Neuronal stem cell (in vitro differentiated cells): ENCODE results near the gene SLC22A4.

Experiments
- DNase-seq: peaks from one replicate; pipeline ENCODE4 v3.0.0-alpha.2; 2013; ENCODE audit warnings: low spot score
- H2AFZ ChIP-seq: one replicate; pipeline ENCODE4 v1.6.1; 2013; ENCODE audit warnings: mild to moderate bottlenecking, low read length, inconsistent platforms
- H2AK5ac ChIP-seq: 2 replicates; pipeline ENCODE4 v1.6.1; 2013; ENCODE audit warnings: low read depth, mild to moderate bottlenecking, inconsistent platforms, low read length, moderate library complexity, mixed read lengths
- H2BK120ac ChIP-seq: 2 replicates; pipeline ENCODE4 v1.6.1; 2013; ENCODE audit warnings: low read depth, mild to moderate bottlenecking, inconsistent platforms, low read length, moderate library complexity, mixed read lengths
- H2BK12ac ChIP-seq: one replicate; pipeline ENCODE4 v1.6.1; 2013; ENCODE audit warnings: low read length, inconsistent platforms
- H2BK15ac ChIP-seq: 2 replicates; pipeline ENCODE4 v1.6.1; 2013; ENCODE audit warnings: mild to moderate bottlenecking, low read length, inconsistent platforms, mixed read lengths
- H2BK5ac ChIP-seq: one replicate; pipeline ENCODE4 v1.6.1; 2013; ENCODE audit warnings: inconsistent platforms, mild to moderate bottlenecking, low read length, moderate library complexity
- H3K14ac ChIP-seq: one replicate; pipeline ENCODE4 v1.6.1; 2013; ENCODE audit warnings: low read length, inconsistent platforms
- H3K18ac ChIP-seq: 2 replicates; pipeline ENCODE4 v1.6.1; 2013; ENCODE audit warnings: low read length, inconsistent platforms
- H3K23ac ChIP-seq: 2 replicates; pipeline ENCODE4 v1.6.1; 2013; ENCODE audit warnings: low read depth, mild to moderate bottlenecking, mixed read lengths, low read length, inconsistent platforms; ENCODE audit not compliant: poor library complexity
- H3K27ac ChIP-seq: replicated peaks from 3 replicates; pipeline ENCODE4 v1.5.1; 2013; ENCODE audit warnings: low read length, inconsistent platforms
- H3K27me3 ChIP-seq, 3 experiments: 2 replicates each; pipeline ENCODE4 v1.6.1; 2013; ENCODE audit warnings: low read length in 3 of 3, mild to moderate bottlenecking in 2 of 3, inconsistent platforms in 1 of 3, low read depth in 1 of 3, mixed read lengths in 1 of 3, moderate library complexity in 1 of 3; ENCODE audit not compliant: control insufficient read depth in 3 of 3, insufficient read depth in 3 of 3
- H3K36me3 ChIP-seq, 2 donors: replicated peaks in 1 of 2; 2 replicates each; pipeline ENCODE4 v1.6.1; 2013; ENCODE audit warnings: low read length in 2 of 2; ENCODE audit not compliant: control insufficient read depth in 2 of 2, insufficient read depth in 2 of 2
- H3K4ac ChIP-seq: 2 replicates; pipeline ENCODE4 v1.6.1; 2013; ENCODE audit warnings: inconsistent platforms, mild to moderate bottlenecking, low read length, moderate library complexity
- H3K4me1 ChIP-seq, 2 donors: 1 replicate in 1 of 2; 2 replicates in 1 of 2; pipeline ENCODE4 v1.6.1; 2013; ENCODE audit warnings: low read length in 2 of 2, low read depth in 1 of 2; ENCODE audit not compliant: control insufficient read depth in 2 of 2, insufficient read depth in 1 of 2
- H3K4me2 ChIP-seq: one replicate; pipeline ENCODE4 v1.6.1; 2013; ENCODE audit warnings: mild to moderate bottlenecking, low read length, inconsistent platforms; ENCODE audit not compliant: insufficient read depth, poor library complexity, severe bottlenecking
- H3K4me3 ChIP-seq, 2 donors: 2 replicates each; pipeline ENCODE4 v1.5.1; 2013; ENCODE audit warnings: low read length in 2 of 2, mild to moderate bottlenecking in 2 of 2, inconsistent platforms in 1 of 2, moderate library complexity in 1 of 2
- H3K79me1 ChIP-seq: one replicate; pipeline ENCODE4 v1.6.1; 2013; ENCODE audit warnings: low read depth, mild to moderate bottlenecking, inconsistent platforms, low read length, moderate library complexity
- H3K9ac ChIP-seq: one replicate; pipeline ENCODE4 v1.6.1; 2013; ENCODE audit warnings: mild to moderate bottlenecking, low read depth, low read length, inconsistent platforms; ENCODE audit not compliant: poor library complexity
- H3K9me3 ChIP-seq, 2 donors: replicated peaks in 1 of 2; 2 replicates each; pipeline versions ENCODE3 to v1.6.1; 2013; ENCODE audit warnings: low read length in 2 of 2, mild to moderate bottlenecking in 2 of 2, inconsistent platforms in 1 of 2, low read depth in 1 of 2, mixed read lengths in 1 of 2, moderate library complexity in 1 of 2; ENCODE audit not compliant: control insufficient read depth in 2 of 2, insufficient read depth in 1 of 2
- H4K8ac ChIP-seq: one replicate; pipeline ENCODE4 v1.6.1; 2013; ENCODE audit warnings: low read depth, mild to moderate bottlenecking, inconsistent platforms, low read length, moderate library complexity
- H4K91ac ChIP-seq: one replicate; pipeline ENCODE4 v1.6.1; 2013; ENCODE audit warnings: low read length, low read depth, mild to moderate bottlenecking, inconsistent platforms; ENCODE audit not compliant: poor library complexity
- WGBS, 2 donors: extraction: QIAGEN DNeasy Blood & Tissue Kit; methylation state at CpG; one replicate each; pipeline ENCODE4 v1.1.7; 2013; ENCODE audit warnings: missing lambda C conversion rate in 2 of 2, mixed read lengths in 1 of 2; ENCODE audit not compliant: insufficient read length in 2 of 2, insufficient replicate concordance in 1 of 2; ENCODE audit errors: extremely low coverage in 2 of 2; 5-methylcytosine and 5-hydroxymethylcytosine counted together

SLC22A4 gene

GRCh38 chr5:132277971-132278853, 16.0 kb upstream of the SLC22A4 start:
- Histone ChIP-seq H3K4me3 (no peak overlapping the region), H3K9ac (no peak overlapping the region), H3K23ac (no peak overlapping the region), H3K27ac (no peak overlapping the region), H2BK15ac (no peak overlapping the region), H3K14ac (no peak overlapping the region), H2BK120ac (no peak overlapping the region), H2BK12ac (no peak overlapping the region), H3K79me1 (no peaks in the 10 kb centered on the region), H3K4me2 (no peak overlapping the region), H4K8ac (no peak overlapping the region), H3K4me1 (peaks cover 6 to 8% of the 10 kb centered on the region in 2 donors), H2AK5ac (no peak overlapping the region), H3K27me3 (no peaks in the 10 kb centered on the region), H2AFZ (peak overlapping the region; percentile 40), H3K18ac (no peak overlapping the region), H3K9me3 (peaks cover 0 to 2% of the 10 kb centered on the region in 2 donors), H3K36me3 (no peaks in the 10 kb centered on the region), H2BK5ac (no peak overlapping the region), H3K4ac (no peak overlapping the region), H4K91ac (no peak overlapping the region)
- no CpG with 5 or more reads among the region's 6 CpGs for WGBS, 2 donors
- DNase-seq = no peak

GRCh38 chr5:132279801-132280200, 14.4 kb upstream of the SLC22A4 start:
- H3K14ac ChIP-seq = no peak overlapping the region

GRCh38 chr5:132280371-132281240, 13.6 kb upstream of the SLC22A4 start:
- Histone ChIP-seq H3K36me3 (no peaks in the 10 kb centered on the region), H2AK5ac (no peak overlapping the region)

More at GRCh38 chr5:132279801-132280200, 14.4 kb upstream of the SLC22A4 start:
- no peak overlapping the region for H2BK12ac ChIP-seq
- no peak overlapping the region for H3K23ac ChIP-seq
- no peak overlapping the region for H2AFZ ChIP-seq
- H3K9ac ChIP-seq = no peak overlapping the region
- H3K27me3 ChIP-seq = no peaks in the 10 kb centered on the region
- H3K9me3 ChIP-seq = peaks cover 0 to 2% of the 10 kb centered on the region in 2 donors
- H2BK120ac ChIP-seq = no peak overlapping the region
- no peak overlapping the region for H3K4ac ChIP-seq
- H2BK5ac ChIP-seq = no peak overlapping the region
- no peak overlapping the region for H3K4me3 ChIP-seq
- no peaks in the 10 kb centered on the region for H3K36me3 ChIP-seq
- no CpG with 5 or more reads among the region's 3 CpGs for WGBS, 2 donors
- H3K4me2 ChIP-seq = no peak overlapping the region
- no peak overlapping the region for H2AK5ac ChIP-seq
- no peak overlapping the region for H4K91ac ChIP-seq
- H3K79me1 ChIP-seq = no peaks in the 10 kb centered on the region
- H2BK15ac ChIP-seq = no peak overlapping the region
- DNase-seq = no peak
- no peak overlapping the region for H3K18ac ChIP-seq
- H3K4me1 ChIP-seq = peaks cover 6 to 8% of the 10 kb centered on the region in 2 donors
- no peak overlapping the region for H4K8ac ChIP-seq
- no peak overlapping the region for H3K27ac ChIP-seq

More at GRCh38 chr5:132280371-132281240, 13.6 kb upstream of the SLC22A4 start:
- Histone ChIP-seq H2BK120ac (no peak overlapping the region), H2BK15ac (no peak overlapping the region), H3K27ac (no peak overlapping the region), H2AFZ (no peak overlapping the region), H2BK12ac (no peak overlapping the region), H3K18ac (no peak overlapping the region), H3K4me1 (peaks cover 6 to 8% of the 10 kb centered on the region in 2 donors), H3K9me3 (peaks cover 0 to 2% of the 10 kb centered on the region in 2 donors), H3K4me3 (no peak overlapping the region), H3K9ac (no peak overlapping the region), H2BK5ac (no peak overlapping the region), H3K14ac (no peak overlapping the region), H3K4me2 (no peak overlapping the region), H3K79me1 (no peaks in the 10 kb centered on the region), H4K91ac (no peak overlapping the region), H3K4ac (no peak overlapping the region), H3K23ac (no peak overlapping the region), H4K8ac (no peak overlapping the region), H3K27me3 (no peaks in the 10 kb centered on the region)
- WGBS, 2 donors = no CpG with 5 or more reads among the region's 5 CpGs
- DNase-seq = no peak
